Measurements from ENCODE around the gene MEIS1. TPM values are rescaled to one million over a fixed set of nuclear protein-coding genes. Genes with fewer than 3 reads are reported as not detected.

Gene MEIS1
- total RNA-seq, 1 donor from 2014 or later: not detected

DNA sequence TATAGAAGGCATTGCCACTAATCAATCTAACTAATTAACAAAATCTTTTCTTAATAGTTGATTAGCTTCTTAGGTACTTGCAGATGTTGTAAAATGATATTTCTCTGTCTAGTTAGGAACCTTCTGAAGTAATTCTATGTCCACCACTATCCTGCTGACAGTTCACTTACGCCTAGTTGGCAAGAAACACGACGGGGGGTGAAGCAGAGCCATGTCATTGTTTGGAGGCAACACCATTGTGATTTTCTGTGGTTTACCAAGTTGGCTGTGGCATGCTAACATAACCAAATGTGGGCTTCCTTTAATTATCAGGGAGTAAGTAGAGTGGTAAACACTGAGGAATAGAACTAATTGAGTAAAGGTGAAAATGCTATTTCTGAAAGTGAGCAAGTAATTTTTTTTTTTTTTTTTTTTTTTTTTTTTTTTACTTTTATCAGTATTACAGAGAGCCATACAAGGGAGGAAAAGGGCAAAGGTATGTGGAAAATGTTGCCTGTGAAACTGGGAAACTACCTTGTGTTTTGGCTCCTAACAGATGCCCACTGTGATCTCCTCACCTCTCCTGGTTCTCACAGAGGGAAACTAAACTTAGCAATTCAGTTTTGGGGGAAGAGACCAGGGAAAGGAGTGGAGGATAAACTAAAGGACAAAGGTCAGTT, 126.8 kb downstream of the MEIS1 start:
- intact Hi-C loops (cut with micrococcal nuclease): no loop called here

DNA sequence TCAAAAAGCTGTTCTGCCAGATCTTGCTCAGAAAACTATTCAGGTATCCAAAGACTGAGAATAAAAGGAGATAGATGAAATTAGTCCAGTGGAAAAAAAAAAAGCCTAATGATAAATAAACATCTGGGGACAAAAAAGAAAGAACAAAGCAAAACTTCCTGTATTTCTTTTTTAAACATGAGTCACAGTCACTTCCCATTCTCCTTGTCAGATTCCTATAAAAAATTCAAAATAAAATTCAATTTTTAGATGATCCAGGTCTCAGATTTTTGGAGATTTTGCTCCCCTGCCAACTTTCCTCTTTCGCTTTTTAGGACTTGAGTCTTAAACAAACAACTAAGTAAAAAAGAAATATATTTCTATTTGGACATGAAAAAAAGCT, 127.4 kb downstream of the MEIS1 start:
- intact Hi-C loops (cut with micrococcal nuclease): no loop called here

DNA sequence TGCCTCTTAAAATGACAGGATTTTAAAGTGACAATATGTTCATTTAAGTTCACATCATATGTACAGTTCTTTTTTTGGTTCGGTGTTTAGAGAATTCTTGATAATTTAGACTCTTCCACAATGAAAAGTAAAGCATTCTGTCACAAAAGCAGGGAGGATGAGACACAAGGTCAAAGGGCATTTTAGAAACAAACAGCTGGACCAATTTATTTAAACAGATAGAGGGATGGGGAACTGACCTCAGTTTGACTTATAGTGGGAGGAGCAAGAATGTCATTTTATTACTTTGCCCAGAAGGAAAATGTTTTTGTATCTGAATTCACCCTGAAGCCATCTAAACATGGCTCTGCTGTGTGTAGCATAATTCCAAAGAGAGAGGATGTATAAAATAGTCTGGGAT, 128.5 kb downstream of the MEIS1 start:
- intact Hi-C loops (cut with micrococcal nuclease): no loop called here

DNA sequence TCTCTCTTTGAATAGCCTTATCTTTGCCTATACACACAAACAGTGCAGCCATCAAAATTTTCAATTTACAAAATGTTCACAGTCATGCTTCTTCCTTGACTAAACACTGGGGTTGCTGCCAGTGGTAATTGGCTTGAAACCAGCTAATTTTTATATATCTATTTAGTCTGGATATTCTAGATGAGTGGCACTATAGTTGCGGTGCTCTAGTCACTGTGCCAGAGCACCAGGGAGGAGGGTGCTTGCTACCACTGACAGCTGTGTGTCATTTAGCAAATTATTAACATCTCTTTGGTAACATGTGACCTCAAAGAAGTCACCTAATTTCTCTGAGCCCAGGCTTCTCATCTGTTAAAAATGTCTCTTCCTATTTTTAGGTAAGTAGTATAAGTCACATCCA, 130.4 kb downstream of the MEIS1 start:
- intact Hi-C loops (cut with micrococcal nuclease): no loop called here

DNA sequence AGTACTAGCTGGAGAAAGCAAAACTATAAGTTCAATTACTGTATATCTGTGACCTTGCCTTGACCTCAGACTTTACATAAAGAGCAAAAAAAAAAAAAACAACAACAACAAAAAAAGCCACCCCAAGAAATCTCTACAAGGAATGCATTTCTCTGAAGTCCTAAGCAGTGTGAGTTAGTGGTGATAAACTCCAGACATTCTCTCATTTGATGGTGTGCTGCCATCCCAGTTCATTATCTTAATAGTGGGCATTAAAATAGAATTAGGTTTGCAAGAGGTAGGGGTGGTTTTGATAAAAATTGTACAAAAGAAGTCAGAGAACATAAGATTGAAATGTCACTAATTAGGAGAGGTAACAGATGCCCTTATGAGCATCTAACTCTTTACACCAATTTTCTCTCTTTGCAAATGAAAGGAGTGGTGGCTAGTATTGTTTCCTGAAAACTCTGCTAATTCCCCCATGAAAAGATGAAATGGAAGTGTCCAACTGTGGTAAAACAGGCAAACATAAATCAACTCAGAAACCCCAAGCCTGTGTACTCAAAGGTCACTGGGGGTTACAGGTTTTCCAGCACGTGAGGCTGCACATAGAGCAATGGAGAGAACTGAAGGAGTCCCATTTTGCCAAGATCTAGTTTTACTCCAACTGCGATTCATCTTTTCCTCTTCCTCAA, 131.9 kb downstream of the MEIS1 start:
- intact Hi-C loops (cut with micrococcal nuclease): no loop called here

DNA sequence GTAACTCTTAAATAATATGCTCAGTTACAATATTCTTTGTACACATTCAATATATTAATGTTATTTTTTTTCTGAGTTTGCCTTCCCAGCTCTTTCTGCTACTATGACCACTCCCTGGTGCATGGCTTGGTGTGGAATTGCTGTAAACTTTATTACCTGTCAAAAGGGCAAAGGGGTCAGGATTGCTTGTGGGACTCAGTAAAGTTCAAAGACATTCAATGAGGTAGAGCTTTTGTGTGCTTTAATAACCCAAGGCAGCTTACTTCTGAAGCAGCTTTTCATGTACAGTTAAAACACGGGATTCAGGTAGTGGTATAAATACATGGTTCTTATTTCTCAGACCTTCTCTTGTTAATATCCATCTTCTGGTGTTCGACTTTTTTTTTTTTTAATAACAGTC, 132.8 kb downstream of the MEIS1 start:
- intact Hi-C loops (cut with micrococcal nuclease): no loop called here

DNA sequence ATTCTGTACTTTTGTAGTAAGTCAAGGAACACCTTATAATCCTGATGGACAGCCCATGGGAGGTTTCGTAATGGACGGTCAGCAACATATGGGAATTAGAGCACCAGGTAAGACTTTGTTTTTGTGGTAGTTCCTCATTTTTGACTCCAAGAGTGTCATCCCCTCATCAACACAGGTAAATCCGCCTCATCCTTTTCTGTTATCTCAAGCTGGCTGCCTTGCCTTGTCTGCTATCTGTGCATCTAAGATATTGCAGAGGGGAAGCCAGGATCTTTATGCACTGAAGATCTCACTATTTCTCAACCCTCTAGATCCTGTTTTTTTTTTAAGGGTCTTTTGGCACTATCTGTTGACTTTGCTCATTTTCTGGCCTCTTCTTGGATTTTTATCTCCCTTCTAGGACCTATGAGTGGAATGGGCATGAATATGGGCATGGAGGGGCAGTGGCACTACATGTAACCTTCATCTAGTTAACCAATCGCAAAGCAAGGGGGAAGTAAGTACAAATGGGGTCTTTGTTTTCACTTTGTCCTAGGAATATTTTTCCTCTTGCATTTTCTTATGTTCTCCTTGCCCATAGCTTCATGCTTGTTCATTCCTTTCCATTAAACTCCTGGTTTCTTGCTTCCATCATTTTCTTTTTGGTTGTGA, 133.8 kb downstream of the MEIS1 start:
- intact Hi-C loops (cut with micrococcal nuclease): no loop called here

DNA sequence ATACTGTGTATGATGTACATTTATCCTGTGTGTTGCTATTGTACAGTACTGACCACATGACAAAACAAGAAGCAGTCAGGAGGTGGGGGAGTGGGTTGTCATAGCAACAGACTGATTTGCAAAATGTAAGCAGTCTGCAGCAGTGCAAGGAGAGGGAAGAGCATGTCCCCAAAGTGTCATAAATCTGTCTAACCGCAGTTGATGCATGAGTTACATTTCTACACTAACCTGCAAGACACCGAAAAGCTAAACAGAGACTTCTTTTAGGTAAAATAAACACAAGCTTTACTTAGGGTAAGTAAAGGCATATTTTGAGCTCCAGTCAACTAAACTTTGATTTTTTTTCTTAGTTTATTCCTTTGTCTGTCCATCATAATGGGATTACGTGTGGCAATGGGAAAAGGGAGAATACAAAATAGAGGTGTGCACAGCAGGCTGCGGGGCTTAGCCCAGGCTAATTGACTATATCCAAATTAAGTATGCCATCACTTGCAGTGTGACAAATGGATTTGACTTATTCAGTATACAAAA, 134.5 kb downstream of the MEIS1 start:
- intact Hi-C loops (cut with micrococcal nuclease): no loop called here

DNA sequence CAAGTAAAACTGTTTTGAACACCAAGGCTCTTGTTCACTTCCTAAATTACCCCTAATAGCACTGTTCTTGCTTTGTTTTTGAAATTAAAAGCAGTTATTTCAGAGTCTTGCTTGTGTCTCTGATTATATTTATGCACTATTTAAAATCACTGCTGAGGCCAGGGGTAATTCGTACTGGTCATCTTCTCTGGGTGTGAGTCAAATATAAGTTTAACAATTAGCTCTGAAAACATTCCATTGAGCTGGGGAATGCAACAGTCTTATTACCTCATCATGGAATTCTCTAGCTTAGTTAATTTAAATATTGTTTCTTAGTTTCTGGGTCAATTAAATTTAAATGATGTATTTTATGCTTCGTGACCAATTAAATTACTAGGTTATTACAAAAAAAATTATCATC, 135.0 kb downstream of the MEIS1 start:
- intact Hi-C loops (cut with micrococcal nuclease): no loop called here

DNA sequence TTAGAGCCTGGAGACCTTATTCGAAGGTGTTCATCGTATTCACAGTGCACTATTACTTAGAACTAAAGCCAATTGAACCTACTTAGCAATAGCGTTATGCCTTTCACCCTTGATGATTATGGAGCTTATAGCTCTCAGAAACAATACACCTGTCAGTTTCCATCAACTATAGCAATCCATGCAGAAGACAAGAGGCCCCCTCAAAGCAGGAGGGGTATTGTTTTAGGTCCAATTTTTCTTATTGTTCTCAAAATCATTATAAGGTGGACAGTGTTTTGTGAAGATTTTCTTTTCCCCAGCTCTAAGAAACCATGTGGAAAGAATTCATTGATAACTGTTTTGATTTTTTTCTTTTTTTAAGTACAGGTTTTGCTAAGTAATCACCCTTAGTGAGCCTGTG, 135.5 kb downstream of the MEIS1 start:
- intact Hi-C loops (cut with micrococcal nuclease): no loop called here

DNA sequence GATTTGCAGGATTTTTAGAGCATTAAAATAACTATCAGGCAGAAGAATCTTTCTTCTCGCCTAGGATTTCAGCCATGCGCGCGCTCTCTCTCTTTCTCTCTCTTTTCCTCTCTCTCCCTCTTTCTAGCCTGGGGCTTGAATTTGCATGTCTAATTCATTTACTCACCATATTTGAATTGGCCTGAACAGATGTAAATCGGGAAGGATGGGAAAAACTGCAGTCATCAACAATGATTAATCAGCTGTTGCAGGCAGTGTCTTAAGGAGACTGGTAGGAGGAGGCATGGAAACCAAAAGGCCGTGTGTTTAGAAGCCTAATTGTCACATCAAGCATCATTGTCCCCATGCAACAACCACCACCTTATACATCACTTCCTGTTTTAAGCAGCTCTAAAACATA, 137.0 kb downstream of the MEIS1 start:
- intact Hi-C loops (cut with micrococcal nuclease): no loop called here

DNA sequence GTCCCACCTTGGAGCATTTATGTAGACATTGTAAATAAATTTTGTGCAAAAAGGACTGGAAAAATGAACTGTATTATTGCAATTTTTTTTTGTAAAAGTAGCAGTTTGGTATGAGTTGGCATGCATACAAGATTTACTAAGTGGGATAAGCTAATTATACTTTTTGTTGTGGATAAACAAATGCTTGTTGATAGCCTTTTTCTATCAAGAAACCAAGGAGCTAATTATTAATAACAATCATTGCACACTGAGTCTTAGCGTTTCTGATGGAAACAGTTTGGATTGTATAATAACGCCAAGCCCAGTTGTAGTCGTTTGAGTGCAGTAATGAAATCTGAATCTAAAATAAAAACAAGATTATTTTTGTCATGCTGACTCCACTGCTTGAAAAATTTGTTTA, 137.5 kb downstream of the MEIS1 start:
- intact Hi-C loops (cut with micrococcal nuclease): no loop called here

DNA sequence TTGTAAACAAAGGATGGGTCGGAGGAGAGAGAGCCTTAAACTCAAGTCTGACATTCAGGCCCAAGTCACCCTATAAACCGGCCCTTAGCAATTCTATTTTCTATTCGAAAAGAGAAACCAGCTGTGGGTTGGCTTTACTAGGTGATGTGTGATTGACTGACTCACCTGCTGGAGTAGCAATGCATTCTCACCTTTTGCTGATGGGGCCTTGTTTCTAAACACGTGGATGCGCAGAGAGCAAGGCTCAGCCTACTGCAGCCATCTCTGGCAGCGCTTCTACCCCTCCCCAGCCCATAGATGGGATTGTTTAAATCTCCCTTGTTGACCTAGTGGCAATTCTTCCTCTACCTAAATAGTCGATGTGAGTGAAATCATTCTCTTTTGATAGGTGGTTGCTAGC, 138.5 kb downstream of the MEIS1 start:
- intact Hi-C loops (cut with micrococcal nuclease): no loop called here

DNA sequence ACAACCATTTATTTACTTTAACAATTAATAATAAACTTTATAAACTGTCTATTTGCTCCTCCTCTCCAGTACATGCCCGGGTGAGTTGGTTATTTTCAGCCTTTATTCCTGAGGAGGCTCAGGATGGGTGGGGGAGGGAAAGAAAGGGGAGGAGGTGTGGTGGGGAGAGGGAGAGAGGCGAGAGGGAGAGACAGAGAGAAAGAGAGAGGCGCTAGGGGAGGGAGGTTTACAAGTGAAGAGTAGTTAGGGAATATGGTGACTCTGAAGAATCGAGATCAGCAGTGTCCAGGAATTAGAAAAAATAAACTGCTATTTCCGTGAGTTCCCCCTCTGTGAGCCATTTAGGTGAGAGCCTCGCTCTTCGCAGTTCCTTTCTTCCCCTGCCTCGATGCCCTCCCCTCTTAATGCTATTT, 138.9 kb downstream of the MEIS1 start:
- intact Hi-C loops (cut with micrococcal nuclease): loop anchor here (2.0 kb wide), 1 partner anchor 145 kb away; no protein-coding TSS in a partner anchor

DNA sequence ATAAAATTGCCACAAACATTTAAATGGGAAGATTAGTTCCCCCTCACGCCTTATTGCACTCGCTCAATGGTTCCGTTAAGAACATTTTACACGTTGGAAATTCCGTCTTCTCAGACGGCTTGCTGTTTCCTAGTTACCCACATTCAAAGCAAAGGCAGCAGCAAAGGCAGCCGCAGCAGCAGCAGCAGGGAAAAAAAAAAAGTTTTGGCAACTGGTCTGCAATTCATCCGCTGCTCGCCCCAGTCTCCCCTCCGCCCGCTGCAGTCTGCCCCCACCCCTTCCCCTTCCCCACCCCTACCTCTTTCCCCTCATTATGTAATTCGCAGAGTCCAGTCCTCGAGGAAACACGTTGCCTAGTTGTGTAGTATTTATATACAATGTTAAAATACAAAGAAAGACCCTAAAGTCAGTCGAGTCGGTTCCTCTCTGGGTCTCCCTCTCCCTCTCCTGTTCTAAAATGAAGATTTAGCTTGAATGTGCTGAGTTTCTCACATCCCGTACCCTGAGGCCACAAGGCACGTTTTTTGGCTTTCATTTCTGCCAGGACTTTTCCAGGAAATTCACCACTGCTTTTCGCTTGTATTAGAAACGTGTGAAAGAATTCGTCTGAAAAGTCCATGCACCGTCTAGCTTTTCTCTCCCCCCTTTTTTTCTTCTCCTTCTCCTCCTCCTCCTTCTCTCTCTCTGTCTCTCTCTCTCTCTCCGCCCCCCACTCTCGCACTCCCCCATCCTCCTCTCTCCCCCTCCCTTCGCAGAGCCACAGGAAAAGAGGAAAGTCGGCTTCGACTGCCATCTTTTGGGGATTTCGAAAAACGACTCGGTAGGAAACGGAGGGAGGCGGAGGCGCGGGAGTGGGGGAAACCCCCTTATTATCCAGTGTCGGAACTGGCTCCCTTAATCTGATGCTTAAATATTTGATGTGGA, 140.0 kb downstream of the MEIS1 start:
- intact Hi-C loops (cut with micrococcal nuclease): loop anchor here (2.0 kb wide), 1 partner anchor 146 kb away; no protein-coding TSS in a partner anchor

DNA sequence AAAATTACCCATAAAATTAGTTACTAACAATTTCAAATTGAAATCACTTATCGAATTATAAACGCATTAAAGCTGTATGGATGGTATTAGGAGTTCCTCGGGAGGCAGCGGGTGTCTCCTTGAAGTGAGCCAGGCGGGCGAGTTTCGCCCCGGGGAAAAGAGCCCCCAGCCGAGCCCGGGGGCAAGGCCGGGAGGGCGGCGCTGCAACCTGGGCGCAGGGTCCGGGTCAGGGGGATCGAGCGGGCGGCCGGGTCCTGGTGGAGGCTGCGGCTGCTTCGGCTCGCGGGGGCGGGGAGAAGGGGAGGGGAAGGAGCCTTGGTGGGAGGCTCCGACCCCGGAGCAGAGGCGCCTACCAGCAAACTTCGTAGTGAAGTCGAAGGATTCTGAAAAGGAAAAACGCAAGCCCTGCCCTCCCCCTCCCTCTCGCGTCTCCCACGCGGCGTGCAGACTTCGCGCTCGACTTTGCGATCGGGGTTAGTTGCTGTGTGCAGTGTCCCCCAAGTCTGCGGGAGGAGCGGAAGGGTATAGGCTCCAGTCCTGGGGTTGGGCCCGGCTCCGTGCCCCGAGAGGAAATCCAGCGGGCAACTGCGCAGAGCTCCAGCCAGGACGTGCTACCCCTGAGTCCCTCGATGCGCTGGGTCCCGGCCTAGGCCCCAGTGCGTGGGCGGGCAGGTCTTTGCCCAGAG, 140.8 kb downstream of the MEIS1 start:
- intact Hi-C loops (cut with micrococcal nuclease): loop anchor here (2.0 kb wide), 1 partner anchor 147 kb away; no protein-coding TSS in a partner anchor

DNA sequence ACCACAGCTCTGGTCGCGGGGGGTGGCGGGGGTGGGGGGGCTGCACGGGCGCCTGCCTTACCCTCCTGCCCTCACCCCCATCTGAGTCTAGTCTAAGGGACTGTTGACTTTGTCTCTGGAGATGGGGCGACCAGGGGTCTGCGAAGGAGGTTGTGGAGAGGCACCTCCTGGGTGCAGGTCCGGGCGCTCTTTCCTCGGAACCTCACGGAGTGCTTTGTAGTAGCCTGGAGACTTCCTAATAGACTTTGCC, 141.3 kb downstream of the MEIS1 start:
- intact Hi-C loops (cut with micrococcal nuclease): no loop called here

DNA sequence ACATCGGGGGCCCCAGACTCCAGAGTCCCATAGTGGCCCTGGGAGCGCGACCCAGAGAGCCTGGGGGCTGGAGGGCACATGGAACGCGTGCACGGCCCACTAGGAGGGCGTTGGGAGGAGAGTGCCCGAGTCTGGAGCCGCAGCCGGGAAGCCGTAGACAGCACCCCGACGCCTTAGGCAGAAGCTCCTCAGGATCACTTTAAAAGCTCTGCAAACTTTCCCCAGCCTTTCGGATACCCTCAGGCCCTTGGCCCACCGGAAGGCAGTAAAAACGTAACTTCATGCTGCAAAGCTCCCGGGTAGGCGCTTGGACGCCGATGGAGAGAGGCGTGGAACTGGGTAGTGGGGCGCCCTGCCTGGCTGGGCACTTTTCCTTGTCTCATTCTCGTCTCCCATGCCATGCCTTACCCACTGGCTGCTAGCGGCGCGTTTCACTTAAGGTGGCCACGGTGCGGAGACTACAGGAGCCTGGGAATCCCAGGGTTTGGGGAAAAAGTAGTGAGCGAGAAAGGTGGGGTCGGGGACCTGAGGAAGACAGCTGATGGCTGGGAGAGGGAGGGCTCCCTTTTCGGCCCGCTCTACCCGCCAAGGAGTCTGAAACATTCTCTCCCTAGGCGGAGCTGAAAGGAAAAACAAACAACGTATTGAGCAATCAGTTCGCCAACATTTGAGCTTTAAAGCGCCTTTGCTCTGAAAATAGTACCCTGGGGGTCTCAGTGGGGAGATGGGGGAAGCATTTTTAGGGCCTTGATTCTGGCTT, 141.8 kb downstream of the MEIS1 start:
- intact Hi-C loops (cut with micrococcal nuclease): no loop called here

DNA sequence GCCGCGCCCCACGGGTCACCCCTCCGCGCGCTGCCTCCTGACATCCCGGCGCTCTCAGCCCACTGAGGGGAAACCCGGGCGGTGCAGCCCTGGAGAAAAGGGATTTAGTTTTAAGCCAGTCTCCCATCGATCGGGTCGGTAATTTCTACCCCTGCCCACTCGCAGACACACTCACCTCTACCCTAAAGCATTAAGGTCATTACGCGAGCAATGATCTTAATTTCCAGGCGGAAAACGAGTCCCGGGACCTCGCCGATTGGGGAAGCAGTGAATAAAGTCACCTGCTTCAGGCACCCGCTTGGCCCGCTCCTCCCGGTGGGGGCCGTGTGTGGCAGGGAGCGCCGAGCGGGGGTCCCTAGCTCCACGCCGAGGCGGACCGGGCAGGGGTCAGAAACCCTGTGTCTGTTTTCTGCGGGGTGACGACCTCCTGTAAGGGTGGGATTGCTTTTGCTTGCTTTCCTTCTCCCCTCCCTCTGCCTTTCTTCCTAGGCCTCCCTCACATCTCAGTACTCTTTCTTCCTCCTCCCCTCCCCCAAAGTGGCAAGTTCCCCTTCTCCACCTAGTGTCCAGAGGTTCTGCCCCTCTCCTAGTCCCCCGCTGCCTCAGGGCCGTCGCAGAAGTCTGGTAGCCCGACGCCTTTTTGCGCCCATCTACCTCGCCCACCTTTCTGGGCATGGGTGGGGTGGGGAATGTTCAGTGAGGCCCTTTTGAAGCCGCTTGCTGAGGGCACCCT, 142.6 kb downstream of the MEIS1 start:
- intact Hi-C loops (cut with micrococcal nuclease): no loop called here

Data from T-helper 1 cell treated with Interleukin-12 subunit alpha and Interleukin-12 subunit beta and Interleukin-4 antibody, amounts not matched to agents 30 ng/mL and 1 ng/mL, for 36 hours (primary cell).